Measurements from ENCODE around the gene PITX3. TPM values are rescaled to one million over a fixed set of nuclear protein-coding genes. Genes with fewer than 3 reads are reported as not detected.

The PITX3 gene
- not detected for total RNA-seq
- not detected for polyA plus RNA-seq
- total RNA-seq = 0 reads per million in 6 experiments

- ATAC-seq (peak; percentile 40 to 42), DNase-seq (peak; percentile 73 to 87 (median 81))
- Mint-ChIP-seq H3K9me3 (no peaks in the 10 kb centered on the region), H3K27me3 (peaks cover 15 to 45% (median 31%) of the 10 kb centered on the region in 5 donors), H3K36me3 (peaks cover 0 to 5% (median 0%) of the 10 kb centered on the region in 3 donors), H3K4me1 (peaks cover 13 to 36% (median 34%) of the 10 kb centered on the region in 4 donors), H3K27ac (peak within 1 kb of the TSS in 3 of 10 donors; percentile 3 to 81 (median 16)), H3K4me3 (peak within 1 kb of the TSS; percentile 73 to 91 (median 87))
- POLR2A ChIA-PET = interaction anchor here (1.6 kb wide), 1 partner anchor 11 kb away, joined by 4 read pairs; no protein-coding TSS in a partner anchor
Observed at GRCh38 chr10:102241444-102242117, at the start of gene PITX3. PITX3 (minus strand) TSS chr10:102241512; CDS start chr10:102232080, 9,432 bp downstream.

GRCh38 chr10:102289840-102290239, 48.5 kb upstream of the PITX3 start:
- peaks cover 18 to 34% (median 23%) of the 10 kb centered on the region in 4 donors for H3K4me1 Mint-ChIP-seq
- peaks cover 0 to 51% (median 3%) of the 10 kb centered on the region in 3 donors for H3K36me3 Mint-ChIP-seq
- DNase-seq = no peak
- no peaks in the 10 kb centered on the region for H3K9me3 Mint-ChIP-seq
- H3K27me3 Mint-ChIP-seq = no peaks in the 10 kb centered on the region
- no peak for ATAC-seq
- POLR2A ChIA-PET = no interaction called here
- no peak overlapping the region for H3K4me3 Mint-ChIP-seq
- no peak overlapping the region for H3K27ac Mint-ChIP-seq

GRCh38 chr10:102289356-102289755, 48.0 kb upstream of the PITX3 start:
- ATAC-seq (no peak), DNase-seq (no peak)
- Mint-ChIP-seq H3K27me3 (no peaks in the 10 kb centered on the region), H3K27ac (peak overlapping the region in 1 of 10 donors; percentile 12), H3K36me3 (peaks cover 0 to 49% (median 3%) of the 10 kb centered on the region in 3 donors), H3K9me3 (no peaks in the 10 kb centered on the region), H3K4me3 (no peak overlapping the region), H3K4me1 (peaks cover 19 to 35% (median 26%) of the 10 kb centered on the region in 4 donors)
- POLR2A ChIA-PET = no interaction called here

- Mint-ChIP-seq H3K27ac (peak overlapping the region in 2 of 10 donors; percentile 39 to 64), H3K9me3 (no peaks in the 10 kb centered on the region), H3K36me3 (peaks cover 0 to 50% (median 3%) of the 10 kb centered on the region in 3 donors), H3K4me3 (no peak overlapping the region), H3K4me1 (peaks cover 26 to 48% (median 39%) of the 10 kb centered on the region in 4 donors), H3K27me3 (no peaks in the 10 kb centered on the region)
- ATAC-seq = no peak
- POLR2A ChIA-PET = no interaction called here
- no peak for DNase-seq
Observed at GRCh38 chr10:102287991-102288390, 46.7 kb upstream of the PITX3 start.

GRCh38 chr10:102287538-102287937, 46.2 kb upstream of the PITX3 start:
- H3K4me1 Mint-ChIP-seq = peaks cover 26 to 52% (median 44%) of the 10 kb centered on the region in 4 donors
- ATAC-seq = no peak
- POLR2A ChIA-PET = no interaction called here

GRCh38 chr10:102286216-102286615, 44.9 kb upstream of the PITX3 start:
- DNase-seq (no peak), ATAC-seq (no peak)
- Mint-ChIP-seq H3K9me3 (no peaks in the 10 kb centered on the region), H3K36me3 (peaks cover 0 to 40% (median 3%) of the 10 kb centered on the region in 3 donors), H3K4me1 (peaks cover 26 to 55% (median 46%) of the 10 kb centered on the region in 4 donors), H3K27ac (peak overlapping the region in 1 of 10 donors; percentile 18), H3K4me3 (no peak overlapping the region), H3K27me3 (no peaks in the 10 kb centered on the region)
- POLR2A ChIA-PET = no interaction called here

More at GRCh38 chr10:102287538-102287937, 46.2 kb upstream of the PITX3 start:
- no peaks in the 10 kb centered on the region for H3K27me3 Mint-ChIP-seq
- no peak overlapping the region for H3K27ac Mint-ChIP-seq
- DNase-seq = no peak
- no peaks in the 10 kb centered on the region for H3K9me3 Mint-ChIP-seq
- peaks cover 0 to 49% (median 3%) of the 10 kb centered on the region in 3 donors for H3K36me3 Mint-ChIP-seq
- no peak overlapping the region for H3K4me3 Mint-ChIP-seq

- H3K27ac Mint-ChIP-seq = peak overlapping the region in 2 of 10 donors; percentile 5 to 8
- H3K9me3 Mint-ChIP-seq = no peaks in the 10 kb centered on the region
- H3K36me3 Mint-ChIP-seq = peaks cover 0 to 44% (median 3%) of the 10 kb centered on the region in 3 donors
- POLR2A ChIA-PET = interaction anchor here (0.6 kb wide), 1 partner anchor 29 kb away, joined by 3 read pairs; no protein-coding TSS in a partner anchor
- H3K27me3 Mint-ChIP-seq = no peaks in the 10 kb centered on the region
- ATAC-seq (no peak), DNase-seq (no peak)
- no peak overlapping the region for H3K4me3 Mint-ChIP-seq
- peaks cover 31 to 60% (median 52%) of the 10 kb centered on the region in 4 donors for H3K4me1 Mint-ChIP-seq
Observed at GRCh38 chr10:102285133-102285532, 43.8 kb upstream of the PITX3 start.

GRCh38 chr10:102284531-102284930, 43.2 kb upstream of the PITX3 start:
- no peaks in the 10 kb centered on the region for H3K27me3 Mint-ChIP-seq
- peaks cover 37 to 66% (median 58%) of the 10 kb centered on the region in 4 donors for H3K4me1 Mint-ChIP-seq
- H3K4me3 Mint-ChIP-seq = peak overlapping the region in 1 of 10 donors; percentile 7
- DNase-seq = no peak
- peaks cover 0 to 46% (median 3%) of the 10 kb centered on the region in 3 donors for H3K36me3 Mint-ChIP-seq
- POLR2A ChIA-PET = no interaction called here
- peak overlapping the region in 2 of 10 donors; percentile 7 to 50 for H3K27ac Mint-ChIP-seq
- ATAC-seq = no peak
- no peaks in the 10 kb centered on the region for H3K9me3 Mint-ChIP-seq

GRCh38 chr10:102283890-102284289, 42.6 kb upstream of the PITX3 start:
- Mint-ChIP-seq H3K27ac (peak overlapping the region in 4 of 10 donors; percentile 0 to 43 (median 30)), H3K4me1 (peaks cover 35 to 62% (median 59%) of the 10 kb centered on the region in 4 donors), H3K4me3 (peak overlapping the region in 2 of 10 donors; percentile 4 to 15), H3K27me3 (no peaks in the 10 kb centered on the region), H3K36me3 (peaks cover 0 to 43% (median 3%) of the 10 kb centered on the region in 3 donors), H3K9me3 (no peaks in the 10 kb centered on the region)
- no peak for DNase-seq
- no peak for ATAC-seq
- POLR2A ChIA-PET = no interaction called here

GRCh38 chr10:102283488-102283887, 42.2 kb upstream of the PITX3 start:
- POLR2A ChIA-PET = no interaction called here
- H3K4me3 Mint-ChIP-seq = peak overlapping the region in 3 of 10 donors; percentile 4 to 39 (median 15)
- H3K27ac Mint-ChIP-seq = peak overlapping the region in 5 of 10 donors; percentile 0 to 43 (median 20)
- H3K27me3 Mint-ChIP-seq = no peaks in the 10 kb centered on the region
- DNase-seq = no peak
- peaks cover 0 to 45% (median 3%) of the 10 kb centered on the region in 3 donors for H3K36me3 Mint-ChIP-seq
- no peak for ATAC-seq
- H3K9me3 Mint-ChIP-seq = no peaks in the 10 kb centered on the region
- peaks cover 35 to 65% (median 61%) of the 10 kb centered on the region in 4 donors for H3K4me1 Mint-ChIP-seq

GRCh38 chr10:102281102-102281487, 39.8 kb upstream of the PITX3 start:
- Mint-ChIP-seq H3K36me3 (peaks cover 0 to 37% (median 0%) of the 10 kb centered on the region in 3 donors), H3K27ac (peak overlapping the region in 7 of 10 donors; percentile 22 to 72 (median 60)), H3K4me1 (peaks cover 31 to 61% (median 56%) of the 10 kb centered on the region in 4 donors), H3K9me3 (no peaks in the 10 kb centered on the region), H3K27me3 (no peaks in the 10 kb centered on the region), H3K4me3 (peak overlapping the region in 4 of 10 donors; percentile 10 to 72 (median 59))
- no peak for DNase-seq
- ATAC-seq = no peak
- POLR2A ChIA-PET = no interaction called here

- no peak for DNase-seq
- H3K4me3 Mint-ChIP-seq = peak overlapping the region in 8 of 10 donors; percentile 5 to 72 (median 28)
- ATAC-seq = no peak
- peaks cover 29 to 64% (median 51%) of the 10 kb centered on the region in 4 donors for H3K4me1 Mint-ChIP-seq
- no peaks in the 10 kb centered on the region for H3K27me3 Mint-ChIP-seq
- POLR2A ChIA-PET = interaction anchor here (0.7 kb wide), 1 partner anchor 159 kb away, joined by 4 read pairs; no protein-coding TSS in a partner anchor
- H3K27ac Mint-ChIP-seq = peak overlapping the region in 8 of 10 donors; percentile 22 to 72 (median 52)
- H3K9me3 Mint-ChIP-seq = no peaks in the 10 kb centered on the region
- H3K36me3 Mint-ChIP-seq = peaks cover 0 to 32% (median 0%) of the 10 kb centered on the region in 3 donors
Observed at GRCh38 chr10:102280397-102281101, 39.2 kb upstream of the PITX3 start.

Data from naive thymus-derived CD8-positive, alpha-beta T cell (primary cell).